Natural killer cell (primary cell): ENCODE data around the gene MTF2. TPM values are rescaled to one million over a fixed set of nuclear protein-coding genes. Genes with fewer than 3 reads are reported as not detected.

Experiments
- ATAC-seq, 3 donors: fragments of 150-1000 bp in 2 of 3; fragments of 200-7000 bp in 1 of 3; cut with Tn5 transposase; 1 replicate in 1 of 3; 2 replicates in 2 of 3; pipeline ENCODE4 v1.10.0; 2021; ENCODE audit warnings: mild to moderate bottlenecking in 2 of 3, moderate library complexity in 2 of 3
- DNase-seq, 2 donors: peaks; one replicate each; pipeline versions ENCODE4 v3.0.0 to v3.0.0-alpha.2; 2013 to 2021; ENCODE audit warnings: mixed read lengths in 1 of 2
- H3K27ac ChIP-seq: one replicate; pipeline ENCODE4 v1.5.1; 2013; ENCODE audit warnings: mild to moderate bottlenecking, low read length
- H3K27me3 ChIP-seq: one replicate; pipeline ENCODE4 v1.6.1; 2013; ENCODE audit warnings: low read length; ENCODE audit not compliant: control insufficient read depth, insufficient read depth
- H3K36me3 ChIP-seq: one replicate; pipeline ENCODE4 v1.6.1; 2013; ENCODE audit warnings: low read length; ENCODE audit not compliant: control insufficient read depth, insufficient read depth
- H3K4me1 ChIP-seq: one replicate; pipeline ENCODE4 v1.6.1; 2013; ENCODE audit warnings: low read length; ENCODE audit not compliant: control insufficient read depth, insufficient read depth
- H3K4me3 ChIP-seq: one replicate; pipeline ENCODE4 v1.5.1; 2013; ENCODE audit warnings: low read length
- H3K9me3 ChIP-seq: one replicate; pipeline ENCODE4 v1.6.1; 2013; ENCODE audit warnings: low read length; ENCODE audit not compliant: control insufficient read depth, insufficient read depth
- H3K27ac Mint-ChIP-seq, 2 donors: one replicate each; pipeline ENCODE4 v1.8.0; 2022; ENCODE audit warnings: mild to moderate bottlenecking in 2 of 2, mixed read lengths in 2 of 2, moderate library complexity in 1 of 2
- H3K27me3 Mint-ChIP-seq, 2 donors: one replicate each; pipeline ENCODE4 v1.8.0; 2022; ENCODE audit warnings: low read depth in 2 of 2, mixed read lengths in 2 of 2
- H3K36me3 Mint-ChIP-seq: one replicate; pipeline ENCODE4 v1.8.0; 2022; ENCODE audit warnings: mixed read lengths
- H3K4me1 Mint-ChIP-seq, 2 donors: one replicate each; pipeline ENCODE4 v1.8.0; 2022; ENCODE audit warnings: mixed read lengths in 2 of 2
- H3K4me3 Mint-ChIP-seq: one replicate; pipeline ENCODE4 v1.8.0; 2022; ENCODE audit warnings: mild to moderate bottlenecking, moderate library complexity, mixed read lengths
- H3K9me3 Mint-ChIP-seq, 2 donors: one replicate each; pipeline ENCODE4 v1.8.0; 2022; ENCODE audit warnings: mixed read lengths in 2 of 2
- whole genome bisulfite sequencing: methylation state at CpG from one replicate; pipeline ENCODE4 v1.1.7; 2013; ENCODE audit warnings: missing lambda C conversion rate; ENCODE audit not compliant: insufficient coverage; 5-methylcytosine and 5-hydroxymethylcytosine counted together
- intact Hi-C: fragments of 100-400 bp; cut with micrococcal nuclease; formaldehyde crosslinking; loops from one replicate; pipeline ENCODE4 v1.14.2; 2022
- total RNA-seq, 4 donors: library from RNA; stranded (reverse); fragments of 120-200 nt in 1 of 4; gene quantifications; one replicate each; pipeline versions ENCODE4 v1.2.3 to v1.2.4, GENCODE V29; 2013 to 2022
- TF ChIP-seq, protein P1 (sequence below): fragments of 200-600 bp; IDR thresholded peaks from one replicate; pipeline ENCODE4 v1.8.0; 2022; ENCODE audit warnings: antibody characterized with exemption

Gene MTF2
- total RNA-seq, 3 donors from 2014 or later (not counting 1 experiment from before 2014, with no cell fraction given), result 46.1 to 65.7 (median 47.8) TPM

DNA sequence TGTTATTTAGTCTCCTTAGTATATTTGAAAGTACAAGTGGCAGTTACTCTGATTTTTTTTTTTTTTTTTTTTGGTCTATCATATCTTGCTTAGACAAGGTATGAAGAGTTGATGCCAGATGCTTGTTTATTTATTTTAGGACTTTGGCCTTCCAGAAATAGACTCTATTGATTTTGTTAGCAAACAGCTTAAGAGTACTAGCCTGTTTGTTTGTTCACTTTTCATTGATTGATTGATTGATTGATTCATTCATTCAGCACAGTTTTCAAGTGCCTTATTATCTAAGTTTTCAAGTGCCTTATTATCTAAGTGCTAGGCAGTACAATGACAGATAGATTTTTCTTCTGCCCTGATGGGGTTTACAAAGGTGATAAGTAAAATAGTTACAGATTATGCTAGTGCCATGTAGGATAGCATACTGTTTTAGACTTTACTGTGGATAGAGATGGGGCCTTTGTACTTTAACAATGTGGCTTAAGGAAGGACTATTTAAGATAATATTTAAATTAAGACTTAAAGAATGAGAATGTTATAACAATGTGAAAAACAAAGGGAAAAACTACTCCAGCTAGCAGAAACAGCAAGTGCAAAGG, 50.5 kb downstream of the MTF2 start:
- Mint-ChIP-seq H3K27me3 (no peaks in the 10 kb centered on the region), H3K27ac (no peak overlapping the region), H3K36me3 (no peaks in the 10 kb centered on the region), H3K4me3 (no peak overlapping the region), H3K9me3 (no peaks in the 10 kb centered on the region), H3K4me1 (peaks cover 8 to 11% of the 10 kb centered on the region in 2 donors)
- DNase-seq (no peak), ATAC-seq (no peak)
- intact Hi-C loops, result no loop called here
- Histone ChIP-seq H3K4me1 (no peaks in the 10 kb centered on the region), H3K36me3 (peaks cover 41% of the 10 kb centered on the region), H3K27ac (no peak overlapping the region), H3K9me3 (no peaks in the 10 kb centered on the region), H3K27me3 (no peaks in the 10 kb centered on the region), H3K4me3 (no peak overlapping the region)
- TF ChIP-seq, protein P1, sequence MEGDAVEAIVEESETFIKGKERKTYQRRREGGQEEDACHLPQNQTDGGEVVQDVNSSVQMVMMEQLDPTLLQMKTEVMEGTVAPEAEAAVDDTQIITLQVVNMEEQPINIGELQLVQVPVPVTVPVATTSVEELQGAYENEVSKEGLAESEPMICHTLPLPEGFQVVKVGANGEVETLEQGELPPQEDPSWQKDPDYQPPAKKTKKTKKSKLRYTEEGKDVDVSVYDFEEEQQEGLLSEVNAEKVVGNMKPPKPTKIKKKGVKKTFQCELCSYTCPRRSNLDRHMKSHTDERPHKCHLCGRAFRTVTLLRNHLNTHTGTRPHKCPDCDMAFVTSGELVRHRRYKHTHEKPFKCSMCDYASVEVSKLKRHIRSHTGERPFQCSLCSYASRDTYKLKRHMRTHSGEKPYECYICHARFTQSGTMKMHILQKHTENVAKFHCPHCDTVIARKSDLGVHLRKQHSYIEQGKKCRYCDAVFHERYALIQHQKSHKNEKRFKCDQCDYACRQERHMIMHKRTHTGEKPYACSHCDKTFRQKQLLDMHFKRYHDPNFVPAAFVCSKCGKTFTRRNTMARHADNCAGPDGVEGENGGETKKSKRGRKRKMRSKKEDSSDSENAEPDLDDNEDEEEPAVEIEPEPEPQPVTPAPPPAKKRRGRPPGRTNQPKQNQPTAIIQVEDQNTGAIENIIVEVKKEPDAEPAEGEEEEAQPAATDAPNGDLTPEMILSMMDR, result no peak

DNA sequence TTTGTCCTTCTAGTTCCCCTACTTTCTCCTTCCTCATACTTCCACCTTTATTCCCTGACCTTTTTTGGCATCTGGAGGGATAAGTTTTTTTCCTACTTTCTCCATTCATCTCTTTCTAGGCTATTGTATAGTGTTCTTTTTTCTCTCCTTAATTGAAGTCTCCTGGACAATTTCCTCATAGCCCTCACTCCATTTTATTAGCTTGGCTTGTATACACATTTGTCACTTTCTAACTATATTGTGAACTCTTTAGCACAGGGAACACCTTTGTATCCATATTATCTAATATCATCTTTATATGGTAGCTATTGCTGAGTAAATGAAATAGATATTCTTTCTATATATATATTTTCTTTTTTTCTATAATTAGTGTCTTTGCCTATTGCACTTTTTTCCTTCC, 53.6 kb downstream of the MTF2 start:
- Mint-ChIP-seq H3K27me3 (no peaks in the 10 kb centered on the region), H3K36me3 (peaks cover 7% of the 10 kb centered on the region), H3K4me3 (no peak overlapping the region), H3K27ac (no peak overlapping the region), H3K4me1 (no peaks in the 10 kb centered on the region), H3K9me3 (no peaks in the 10 kb centered on the region)
- intact Hi-C loops, result no loop called here
- TF ChIP-seq, protein P1, result no peak
- H3K27ac ChIP-seq, result no peak overlapping the region
- H3K4me1 ChIP-seq, result no peaks in the 10 kb centered on the region
- DNase-seq (no peak), ATAC-seq (no peak)
- no peaks in the 10 kb centered on the region for H3K27me3 ChIP-seq
- H3K9me3 ChIP-seq, result no peaks in the 10 kb centered on the region
- peaks cover 59% of the 10 kb centered on the region for H3K36me3 ChIP-seq
- H3K4me3 ChIP-seq, result no peak overlapping the region

DNA sequence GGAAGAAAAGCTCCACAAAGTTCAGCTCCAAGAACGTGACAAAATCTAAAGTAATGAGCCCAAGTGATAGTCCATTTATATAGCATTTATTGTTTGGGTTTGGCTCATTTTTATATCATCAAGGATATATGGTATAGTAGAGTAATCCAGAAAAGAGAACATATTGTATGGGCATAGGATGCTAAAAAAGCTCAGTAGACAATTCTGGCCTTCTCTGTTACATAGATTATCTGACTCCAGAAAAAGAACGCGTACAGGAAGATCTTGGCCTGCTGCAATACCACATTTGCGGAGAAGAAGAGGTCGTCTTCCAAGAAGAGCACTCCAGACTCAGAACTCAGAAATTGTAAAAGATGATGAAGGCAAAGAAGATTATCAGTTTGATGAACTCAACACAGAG, 57.4 kb downstream of the MTF2 start:
- Mint-ChIP-seq H3K4me3 (no peak overlapping the region), H3K9me3 (no peaks in the 10 kb centered on the region), H3K27me3 (no peaks in the 10 kb centered on the region), H3K36me3 (peaks cover 7% of the 10 kb centered on the region), H3K4me1 (no peaks in the 10 kb centered on the region), H3K27ac (no peak overlapping the region)
- no peaks in the 10 kb centered on the region for H3K27me3 ChIP-seq
- ATAC-seq (no peak), DNase-seq (no peak)
- no peak overlapping the region for H3K4me3 ChIP-seq
- intact Hi-C loops, result no loop called here
- H3K4me1 ChIP-seq, result no peaks in the 10 kb centered on the region
- WGBS, result 91% methylated on average over 5 of the region's 5 CpGs
- H3K27ac ChIP-seq, result no peak overlapping the region
- TF ChIP-seq, protein P1, result no peak
- H3K9me3 ChIP-seq, result no peaks in the 10 kb centered on the region
- peaks cover 64% of the 10 kb centered on the region for H3K36me3 ChIP-seq

DNA sequence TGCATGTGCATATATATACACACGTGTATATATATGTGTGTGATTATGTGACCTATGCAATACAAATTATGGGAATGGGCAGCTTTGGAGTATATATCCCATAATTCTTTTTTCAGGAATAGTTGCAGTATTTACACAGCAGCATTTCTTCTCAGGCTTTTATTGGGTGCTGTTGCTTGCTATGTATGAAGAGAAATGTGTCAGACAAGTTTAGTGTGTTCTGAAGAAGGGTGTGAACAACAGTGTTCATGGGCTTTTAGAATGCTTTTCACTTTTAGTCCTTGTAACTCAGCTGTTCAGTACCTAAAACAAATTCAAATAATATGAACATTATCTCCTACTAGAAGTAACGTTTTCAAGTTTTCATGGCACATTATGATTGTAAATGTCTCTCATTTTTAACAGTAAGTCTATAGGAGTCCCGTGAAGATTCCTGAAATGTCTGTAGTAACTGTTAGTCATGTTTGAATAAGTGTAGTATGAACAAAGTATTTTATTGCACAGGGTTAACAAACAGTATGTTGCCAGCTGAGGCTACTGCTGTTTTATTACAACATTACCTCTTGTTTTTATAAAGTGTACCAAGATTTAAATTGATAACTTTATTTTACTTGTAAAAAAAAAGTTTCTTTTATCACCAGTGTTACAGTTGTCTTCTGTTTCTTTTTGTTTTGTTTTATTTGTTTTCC, 58.7 kb downstream of the MTF2 start:
- Mint-ChIP-seq H3K9me3 (no peaks in the 10 kb centered on the region), H3K36me3 (peaks cover 7% of the 10 kb centered on the region), H3K4me1 (no peaks in the 10 kb centered on the region), H3K27me3 (no peaks in the 10 kb centered on the region), H3K27ac (no peak overlapping the region), H3K4me3 (no peak overlapping the region)
- Histone ChIP-seq H3K4me1 (no peaks in the 10 kb centered on the region), H3K9me3 (no peaks in the 10 kb centered on the region), H3K4me3 (no peak overlapping the region), H3K27me3 (no peaks in the 10 kb centered on the region), H3K27ac (no peak overlapping the region), H3K36me3 (peaks cover 62% of the 10 kb centered on the region)
- 100% methylated on average over 1 of the region's 3 CpGs for WGBS
- intact Hi-C loops, result no loop called here
- ATAC-seq, result no peak
- DNase-seq, result no peak
- TF ChIP-seq, protein P1, result no peak
